Skeletal muscle satellite cell (primary cell): Measurements from ENCODE around the gene ADAM15.

Experiments
- H3K27me3 ChIP-seq: 2 replicates; pipeline ENCODE4 v1.7.0; 2013; ENCODE audit warnings: low read length; ENCODE audit not compliant: control insufficient read depth, insufficient read depth
- H3K36me3 ChIP-seq: 2 replicates; pipeline ENCODE4 v1.7.0; 2013; ENCODE audit warnings: mild to moderate bottlenecking, control low read depth, low read length; ENCODE audit not compliant: insufficient read depth
- H3K4me1 ChIP-seq: 2 replicates; pipeline ENCODE4 v1.7.0; 2013; ENCODE audit warnings: low read length; ENCODE audit not compliant: control insufficient read depth, insufficient read depth
- H3K4me2 ChIP-seq: 2 replicates; pipeline ENCODE4 v1.7.0; 2013; ENCODE audit warnings: mild to moderate bottlenecking, low read length
- H3K4me3 ChIP-seq: 2 replicates; pipeline ENCODE4 v1.7.0; 2013; ENCODE audit warnings: low read length
- H3K9ac ChIP-seq: 2 replicates; pipeline ENCODE4 v1.7.0; 2013; ENCODE audit warnings: mild to moderate bottlenecking, low read depth, low read length, moderate library complexity
- H3K9me3 ChIP-seq: replicated peaks from 2 replicates; pipeline ENCODE4 v1.7.0; 2013; ENCODE audit warnings: mild to moderate bottlenecking, control low read depth, low read length

Gene ADAM15

GRCh38 chr1:155107309-155108264, 56.5 kb downstream of the ADAM15 start:
- Histone ChIP-seq H3K4me2 (no peak overlapping the region), H3K36me3 (no peaks in the 10 kb centered on the region), H3K9ac (no peak overlapping the region), H3K9me3 (no peaks in the 10 kb centered on the region), H3K4me1 (no peaks in the 10 kb centered on the region), H3K27me3 (peaks cover 46% of the 10 kb centered on the region), H3K4me3 (no peak overlapping the region)

DNA sequence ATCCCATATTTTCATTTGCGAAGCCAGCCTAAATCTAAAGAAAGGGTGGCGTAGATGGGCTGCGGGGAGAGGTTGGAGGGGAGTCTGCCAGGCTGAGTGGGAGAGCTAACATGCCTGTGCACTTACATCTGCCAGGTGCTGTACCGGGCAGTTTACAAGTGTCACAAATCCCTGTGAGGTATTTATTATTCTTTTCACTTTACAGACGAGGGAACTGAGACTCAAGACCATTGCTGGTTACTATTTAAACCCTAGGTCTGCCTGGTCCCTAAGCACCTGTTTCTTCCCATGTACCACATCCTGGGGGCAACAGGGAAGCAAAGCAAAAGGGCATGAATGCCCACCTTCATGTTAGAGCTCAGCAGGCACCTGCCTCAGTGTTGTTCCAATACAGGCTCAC, 57.2 kb downstream of the ADAM15 start:
- H3K4me2 ChIP-seq: no peak overlapping the region
- H3K27me3 ChIP-seq: peaks cover 45% of the 10 kb centered on the region
- H3K9me3 ChIP-seq: no peaks in the 10 kb centered on the region
- no peaks in the 10 kb centered on the region for H3K36me3 ChIP-seq
- H3K9ac ChIP-seq: no peak overlapping the region
- no peaks in the 10 kb centered on the region for H3K4me1 ChIP-seq
- no peak overlapping the region for H3K4me3 ChIP-seq

- no peaks in the 10 kb centered on the region for H3K9me3 ChIP-seq
- H3K9ac ChIP-seq: no peak overlapping the region
- H3K4me2 ChIP-seq: no peak overlapping the region
- no peaks in the 10 kb centered on the region for H3K36me3 ChIP-seq
- H3K27me3 ChIP-seq: peaks cover 43% of the 10 kb centered on the region
- H3K4me1 ChIP-seq: no peaks in the 10 kb centered on the region
- H3K4me3 ChIP-seq: no peak overlapping the region
Observed at GRCh38 chr1:155110381-155110780, 59.3 kb downstream of the ADAM15 start.

- Histone ChIP-seq H3K9ac (no peak overlapping the region), H3K4me3 (no peak overlapping the region), H3K27me3 (peaks cover 41% of the 10 kb centered on the region), H3K4me1 (no peaks in the 10 kb centered on the region), H3K9me3 (no peaks in the 10 kb centered on the region), H3K4me2 (no peak overlapping the region), H3K36me3 (no peaks in the 10 kb centered on the region)
Observed at GRCh38 chr1:155110826-155111225, 59.7 kb downstream of the ADAM15 start.
